GM18909 (cell line): ENCODE measurements around the gene HLA-DOB.

Experiments used
- ATAC-seq: cut with Tn5 transposase; IDR thresholded peaks from one replicate; pipeline ENCODE4 v1.9.1; 2021; ENCODE audit warnings: mild to moderate bottlenecking; ENCODE audit not compliant: unreplicated experiment, poor library complexity

Gene HLA-DOB

GRCh38 chr6:32843979-32844838 is 27.4 kb upstream of the HLA-DOB start, which contains the start of gene PSMB8:
TSS of gene PSMB8 (minus strand) at chr6:32844047. CDS start at chr6:32843996, 51 bp downstream.
- ATAC-seq: peak; percentile 72

GRCh38 chr6:32843331-32843978 is 26.7 kb upstream of the HLA-DOB start:
- ATAC-seq: no peak

GRCh38 chr6:32842690-32843089 is 25.9 kb upstream of the HLA-DOB start:
- ATAC-seq: no peak

GRCh38 chr6:32842021-32842650 is 25.3 kb upstream of the HLA-DOB start:
- no peak for ATAC-seq

- ATAC-seq: no peak
Observed at GRCh38 chr6:32840604-32841246, 23.9 kb upstream of the HLA-DOB start.

- no peak for ATAC-seq
Observed at GRCh38 chr6:32839356-32839755, 22.6 kb upstream of the HLA-DOB start.

GRCh38 chr6:32838114-32838958 is 21.5 kb upstream of the HLA-DOB start, which contains the start of gene TAP2:
TSS of gene TAP2 (minus strand) at chr6:32838739. CDS start at chr6:32838233, 506 bp downstream.
- peak; percentile 83 for ATAC-seq

- no peak for ATAC-seq
Observed at GRCh38 chr6:32837651-32838113, 20.9 kb upstream of the HLA-DOB start.

- ATAC-seq: no peak
Observed at GRCh38 chr6:32836873-32837272, 20.1 kb upstream of the HLA-DOB start.

- ATAC-seq: no peak
Observed at GRCh38 chr6:32835167-32835893, 18.5 kb upstream of the HLA-DOB start.

- no peak for ATAC-seq
Observed at GRCh38 chr6:32833664-32834063, 16.9 kb upstream of the HLA-DOB start.

GRCh38 chr6:32832535-32832934 is 15.7 kb upstream of the HLA-DOB start:
- ATAC-seq: no peak

GRCh38 chr6:32830936-32831335 is 14.1 kb upstream of the HLA-DOB start:
- ATAC-seq: no peak

GRCh38 chr6:32830017-32830416 is 13.2 kb upstream of the HLA-DOB start:
- no peak for ATAC-seq

GRCh38 chr6:32829495-32829894 is 12.7 kb upstream of the HLA-DOB start:
- no peak for ATAC-seq

GRCh38 chr6:32827025-32827424 is 10.2 kb upstream of the HLA-DOB start:
- ATAC-seq: no peak

GRCh38 chr6:32825966-32826365 is 9.2 kb upstream of the HLA-DOB start:
- ATAC-seq: no peak

- ATAC-seq: no peak
Observed at GRCh38 chr6:32819729-32820128, 2.9 kb upstream of the HLA-DOB start.

- no peak for ATAC-seq
Observed at GRCh38 chr6:32818867-32819266, 2.1 kb upstream of the HLA-DOB start.
